Posterior vena cava (tissue), 2 donors: Measurements from ENCODE around the gene FOXN1. TPM values are rescaled to one million over a fixed set of nuclear protein-coding genes. Genes with fewer than 3 reads are reported as not detected.
"Not testable (repeated sequence)": the region's sequence is repeated elsewhere in the genome, so short reads cannot be mapped to it uniquely, and the experiment has no call there.

Source experiments
- DNase-seq: peaks from one replicate; pipeline ENCODE4 v3.0.0-alpha.2; 2020; ENCODE audit warnings: low spot score
- intact Hi-C, 2 donors: fragments of 100-400 bp; cut with DNase I; formaldehyde crosslinking; loops; one replicate each; pipeline versions ENCODE4 v1.14.1 to v1.14.2; 2022 to 2023
- long read RNA-seq, 2 donors: library from polyadenylated mRNA; unstranded; transcript quantifications; one replicate each; pipeline ENCODE4 v2.0.0, GENCODE V29; 2020 to 2021
- total RNA-seq, 2 donors: library from RNA; stranded (reverse); fragmentation: NEBNext Ultra II Directional; extraction: Animal tissue kit (Norgen Biotek cat#: 25700); gene quantifications; one replicate each; pipeline ENCODE4 v1.2.1, GENCODE V29; 2021
- donor health status: DM: yes; HTN: yes; CAD: no.
- donor health status: DM: yes; HTN: yes; CAD: no.

Gene FOXN1
- not detected for total RNA-seq
- long read RNA-seq, donor 1 = 0 reads
- long read RNA-seq, donor 2 = 0 reads

- DNase-seq = no peak
- intact Hi-C loops = no loop called here
Measured at GRCh38 chr17:28505986-28506665, at the start of gene FOXN1. TSS of gene FOXN1 (plus strand) at chr17:28506348. CDS start at chr17:28523970, 17,622 bp downstream.

DNA sequence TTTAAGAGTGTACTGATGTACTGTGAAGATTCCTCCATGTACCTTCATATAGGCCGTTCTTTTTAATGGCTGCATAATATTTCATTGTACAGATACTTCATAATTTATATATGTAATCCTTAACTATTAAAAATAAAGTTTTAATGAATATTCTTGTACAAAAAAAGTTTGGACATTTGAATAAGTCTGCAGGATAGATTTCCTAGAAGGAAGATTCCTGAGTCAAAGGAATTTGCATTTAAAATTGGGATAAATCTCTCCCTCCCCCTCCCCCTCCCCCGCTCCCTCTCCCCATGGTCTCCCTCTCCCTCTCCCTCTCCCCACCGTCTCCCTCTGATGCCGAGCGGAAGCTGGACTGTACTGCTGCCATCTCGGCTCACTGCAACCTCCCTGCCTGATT lies 48.3 kb upstream of the FOXN1 start:
- DNase-seq = no peak

GRCh38 chr17:28458881-28459280 lies 47.3 kb upstream of the FOXN1 start:
- intact Hi-C loops, DNase-seq: not testable (repeated sequence)

More for the DNA sequence above, 48.3 kb upstream of the FOXN1 start:
- intact Hi-C loops = no loop called here

- intact Hi-C loops = no loop called here
- no peak for DNase-seq
Measured at GRCh38 chr17:28460901-28461300, 45.2 kb upstream of the FOXN1 start.

DNA sequence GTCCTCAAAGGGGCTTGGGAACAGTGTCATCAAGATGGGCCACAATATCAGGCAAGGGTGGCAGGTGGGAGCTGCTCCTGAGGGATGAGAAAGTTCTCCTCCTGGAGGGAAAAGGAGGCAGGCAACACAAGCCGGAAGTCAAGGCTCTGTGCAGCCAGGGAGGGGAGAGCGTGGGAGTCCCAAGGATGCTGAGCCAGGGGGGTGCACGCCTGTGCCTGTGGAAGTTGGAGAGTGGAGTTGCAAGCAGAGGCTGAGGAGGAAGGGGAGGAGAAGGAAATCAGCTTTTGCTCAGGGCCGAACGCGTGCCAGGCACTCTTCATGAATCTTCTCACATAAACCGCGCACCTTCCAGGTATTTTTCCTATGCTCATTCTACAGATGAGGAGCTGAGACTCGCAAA lies 40.1 kb upstream of the FOXN1 start:
- DNase-seq = no peak
- intact Hi-C loops = loop anchor here in 1 of 2 donors (1.0 kb wide), 1 partner anchor 35 kb away; no protein-coding TSS in a partner anchor

DNA sequence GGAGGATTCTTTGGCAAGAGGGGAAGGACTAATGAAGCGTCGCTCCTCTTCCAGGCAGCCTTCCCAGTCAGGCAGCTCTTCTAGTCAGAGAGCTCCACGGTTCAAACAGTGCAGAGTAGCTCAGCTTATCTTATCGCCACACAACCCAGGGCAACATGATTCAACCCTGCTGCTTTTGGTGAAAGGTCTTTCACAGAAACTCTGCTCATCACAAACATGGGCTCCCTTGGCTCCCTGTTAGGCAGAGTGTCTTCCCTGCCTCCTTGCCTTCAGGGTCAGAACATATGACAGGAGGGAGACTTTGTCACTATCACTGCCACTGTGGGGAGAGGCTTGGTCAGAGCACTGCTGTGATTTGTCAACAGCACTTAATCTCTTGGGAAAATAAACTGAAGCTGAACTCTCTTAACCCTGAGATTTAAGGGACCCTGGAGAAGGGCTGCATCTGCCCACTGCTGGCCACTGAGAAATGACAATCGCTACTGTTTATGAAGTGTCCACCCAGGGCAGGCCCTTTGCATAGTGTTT lies 39.6 kb upstream of the FOXN1 start:
- no peak for DNase-seq

DNA sequence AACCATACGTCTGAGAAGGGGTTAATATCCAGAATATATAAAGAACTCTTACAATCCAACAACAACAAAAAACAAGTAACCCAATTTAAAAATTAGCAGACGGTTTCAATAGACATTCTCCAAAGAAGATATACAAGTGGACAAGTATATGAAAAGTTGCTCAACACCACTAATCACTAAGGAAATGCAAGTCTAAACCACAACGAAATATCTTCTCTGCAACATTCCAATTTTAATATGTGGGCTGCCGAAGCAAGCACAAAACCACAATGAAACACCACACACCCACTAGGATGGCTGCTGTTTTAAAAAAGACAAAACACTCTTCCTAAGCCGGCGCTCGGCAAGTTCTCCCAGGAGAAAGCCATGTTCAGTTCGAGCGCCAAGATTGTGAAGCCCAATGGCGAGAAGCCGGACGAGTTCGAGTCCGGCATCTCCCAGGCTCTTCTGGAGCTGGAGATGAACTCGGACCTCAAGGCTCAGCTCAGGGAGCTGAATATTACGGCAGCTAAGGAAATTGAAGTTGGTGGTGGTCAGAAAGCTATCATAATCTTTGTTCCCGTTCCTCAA lies 38.6 kb upstream of the FOXN1 start:
- intact Hi-C loops = no loop called here
- DNase-seq = no peak

More for the DNA sequence above, 39.6 kb upstream of the FOXN1 start:
- intact Hi-C loops = loop anchor here in 1 of 2 donors (1.0 kb wide), 1 partner anchor 35 kb away; no protein-coding TSS in a partner anchor

GRCh38 chr17:28468033-28468735 lies 38.0 kb upstream of the FOXN1 start:
- intact Hi-C loops, DNase-seq: not testable (repeated sequence)

- intact Hi-C loops = no loop called here
- DNase-seq = no peak
Measured at GRCh38 chr17:28468781-28469180, 37.4 kb upstream of the FOXN1 start.

DNA sequence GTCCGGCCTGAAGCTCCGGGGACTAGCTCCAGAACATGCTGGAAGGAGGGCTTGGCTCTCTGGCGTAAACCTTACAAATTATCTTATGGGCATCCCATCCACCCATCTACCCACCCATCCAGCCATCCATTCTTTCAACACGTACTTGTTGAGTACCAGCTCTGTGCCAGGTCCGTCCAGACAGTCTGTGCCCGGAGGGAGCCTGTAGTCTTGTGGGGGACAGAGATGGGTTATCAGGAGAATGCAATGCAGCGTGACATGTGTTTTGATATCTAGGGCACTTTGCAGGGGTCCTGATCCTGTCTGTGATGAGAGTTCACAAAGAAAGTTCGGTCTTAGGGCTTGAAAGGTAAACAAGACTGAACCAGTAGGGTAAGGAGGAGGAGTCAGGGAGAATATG lies 36.8 kb upstream of the FOXN1 start:
- no peak for DNase-seq

DNA sequence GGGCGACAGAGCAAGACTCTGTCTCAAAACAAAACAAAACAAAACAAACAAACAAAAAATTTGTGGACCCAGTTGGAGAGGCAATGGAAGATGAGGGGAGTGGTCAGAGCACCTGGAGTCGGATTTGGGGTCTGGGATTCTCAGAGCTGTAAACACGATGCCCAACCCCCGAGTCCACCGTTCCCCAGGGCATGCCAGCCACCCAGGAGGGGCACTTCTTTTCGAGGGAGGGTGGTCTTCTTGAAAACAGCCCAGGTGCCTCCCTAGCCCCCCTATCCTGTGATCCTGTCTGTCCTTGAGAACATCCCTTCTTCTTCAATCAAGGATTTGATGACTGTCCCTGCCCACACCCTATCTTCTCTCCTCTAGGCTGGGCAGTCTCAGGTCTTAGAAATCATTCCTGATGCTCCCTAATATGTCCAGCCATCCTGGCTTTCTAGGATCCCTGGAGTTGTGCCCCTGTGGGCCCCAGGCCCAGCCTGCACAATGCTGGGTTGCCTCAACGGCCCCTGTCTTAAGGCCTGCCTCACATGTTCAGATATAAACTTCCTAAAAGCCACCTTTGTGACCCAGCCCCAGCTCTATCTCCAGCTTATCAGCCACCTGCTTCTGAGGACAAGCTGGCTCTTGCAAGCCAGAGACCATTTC lies 35.8 kb upstream of the FOXN1 start:
- no peak for DNase-seq
- intact Hi-C loops = loop anchor here in 1 of 2 donors (10.0 kb wide), 1 partner anchor 756 kb away; no protein-coding TSS in a partner anchor

More for the DNA sequence above, 36.8 kb upstream of the FOXN1 start:
- intact Hi-C loops = no loop called here

DNA sequence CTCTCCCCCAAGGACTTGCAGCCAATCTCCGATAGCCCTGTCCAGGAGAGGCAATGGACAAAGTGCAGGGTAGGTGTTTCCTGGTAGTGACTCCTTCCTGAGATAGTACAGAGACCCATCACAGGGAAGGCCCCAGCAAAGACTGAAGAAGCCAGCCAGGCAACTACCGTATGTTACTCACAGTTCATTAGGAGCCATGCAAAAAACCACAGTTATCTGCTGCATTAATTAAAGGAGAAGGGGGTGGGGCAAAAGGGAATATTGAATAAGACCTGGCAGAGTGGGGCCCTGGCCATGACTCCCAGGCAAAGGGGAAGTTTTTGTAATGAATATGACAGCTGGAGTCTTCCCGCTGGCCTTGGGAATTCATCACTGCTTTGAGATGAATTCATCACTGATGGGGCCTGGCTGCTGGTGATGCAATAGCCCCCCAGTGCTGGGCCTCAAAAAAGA lies 35.2 kb upstream of the FOXN1 start:
- DNase-seq = no peak
- intact Hi-C loops = loop anchor here in 1 of 2 donors (10.0 kb wide), 1 partner anchor 756 kb away; no protein-coding TSS in a partner anchor

GRCh38 chr17:28471531-28472342 lies 34.4 kb upstream of the FOXN1 start:
- intact Hi-C loops = loop anchor here in 1 of 2 donors (10.0 kb wide), 1 partner anchor 757 kb away; no protein-coding TSS in a partner anchor
- no peak for DNase-seq

DNA sequence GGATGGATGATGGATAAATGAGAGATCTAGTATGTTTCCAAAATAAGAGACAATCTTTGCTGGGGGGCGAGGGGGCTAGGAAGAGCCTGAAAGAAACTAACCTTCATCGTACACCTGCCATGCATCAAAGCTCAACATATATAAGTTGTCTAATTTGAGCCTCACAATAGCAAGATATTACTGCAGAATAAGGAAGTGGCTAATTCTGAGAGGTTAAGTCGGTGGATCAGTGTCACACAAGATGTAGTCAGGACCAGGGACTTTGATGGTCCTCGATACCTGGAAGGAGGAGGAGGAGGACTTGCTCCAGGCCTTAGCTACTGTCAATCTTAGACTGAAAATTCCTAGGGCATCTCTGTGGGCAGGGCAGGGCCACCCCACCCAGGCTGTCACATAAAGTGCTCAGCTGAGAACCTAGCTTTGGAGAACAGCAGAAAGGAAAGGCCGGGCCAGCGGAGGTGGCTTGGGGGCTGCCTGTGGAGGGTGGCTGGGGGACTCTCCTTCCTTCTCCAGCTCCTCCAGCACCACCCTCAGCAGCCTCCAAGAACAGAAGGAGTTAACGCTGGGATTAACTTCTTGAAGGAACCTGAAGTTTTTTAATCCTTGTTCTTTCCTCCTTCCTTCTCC lies 33.2 kb upstream of the FOXN1 start:
- DNase-seq = no peak
- intact Hi-C loops = loop anchor here in 1 of 2 donors (10.0 kb wide), 1 partner anchor 758 kb away; no protein-coding TSS in a partner anchor

DNA sequence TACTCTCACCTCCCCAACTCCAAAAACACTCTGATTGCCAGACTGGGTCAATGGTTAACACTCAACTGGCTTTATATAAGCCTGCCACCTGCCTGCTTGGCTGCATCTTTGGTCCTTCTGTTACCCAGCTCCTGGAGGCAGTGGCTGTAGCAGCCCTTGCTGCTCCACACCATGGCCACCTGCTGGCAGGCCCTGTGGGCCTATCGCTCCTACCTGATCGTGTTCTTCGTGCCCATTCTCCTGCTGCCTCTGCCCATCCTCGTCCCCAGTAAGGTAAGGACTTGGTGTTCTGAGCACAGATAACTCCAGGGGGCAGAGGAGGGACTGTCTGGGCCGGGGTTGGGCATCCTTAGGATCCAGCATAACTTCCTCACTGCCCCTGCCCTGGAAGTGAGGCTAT lies 32.6 kb upstream of the FOXN1 start, which contains the start of gene SLC13A2:
SLC13A2 (plus strand) TSS at position 103 of the 400 bp plus-strand sequence; CDS start at position 172, 69 bp downstream.
- DNase-seq = no peak
- intact Hi-C loops = loop anchor here in 1 of 2 donors (10.0 kb wide), 1 partner anchor 759 kb away; no protein-coding TSS in a partner anchor

- intact Hi-C loops = loop anchor here in 1 of 2 donors (10.0 kb wide), 1 partner anchor 759 kb away; no protein-coding TSS in a partner anchor
- DNase-seq = no peak
Measured at GRCh38 chr17:28474111-28474531, 32.0 kb upstream of the FOXN1 start.

DNA sequence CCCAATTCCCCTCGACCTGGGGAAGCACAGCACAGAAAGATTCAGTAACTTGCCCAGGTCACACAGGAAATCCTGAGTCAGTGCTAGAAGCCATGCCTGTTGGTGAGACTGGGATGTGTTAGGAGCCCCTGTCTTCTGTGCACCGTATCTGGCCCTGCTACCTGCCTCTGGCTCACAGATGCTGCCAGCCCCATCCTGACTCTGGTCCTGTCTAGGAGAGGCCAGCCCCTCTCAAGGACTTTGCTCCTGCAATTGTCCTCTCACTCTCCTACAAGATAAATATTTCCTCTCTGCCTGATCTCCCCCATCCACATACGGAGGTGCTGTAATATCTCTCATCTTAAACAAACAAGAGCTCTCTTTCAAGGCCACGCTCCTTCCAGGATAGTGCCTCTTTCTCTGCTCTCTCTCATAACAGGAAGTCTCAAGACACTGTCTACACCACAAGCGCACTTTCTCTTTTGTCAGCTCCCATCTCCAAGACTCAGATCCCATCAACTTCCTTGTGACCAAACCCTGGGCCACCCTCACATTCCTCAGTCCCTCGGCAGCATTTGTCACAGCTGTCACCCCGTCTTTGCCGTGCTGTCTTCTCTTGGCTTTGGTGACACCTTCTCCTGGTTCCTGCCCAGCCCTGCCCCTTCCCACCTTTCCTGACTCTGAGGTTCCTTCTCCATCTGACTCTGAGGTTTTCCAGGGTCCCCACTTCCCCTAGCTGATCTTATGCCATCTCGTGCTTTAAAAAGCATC lies 30.8 kb upstream of the FOXN1 start:
- DNase-seq = no peak
- intact Hi-C loops = loop anchor here in 1 of 2 donors (10.0 kb wide), 1 partner anchor 761 kb away; no protein-coding TSS in a partner anchor
